ENCODE data around the gene IGF2BP2.

DNA sequence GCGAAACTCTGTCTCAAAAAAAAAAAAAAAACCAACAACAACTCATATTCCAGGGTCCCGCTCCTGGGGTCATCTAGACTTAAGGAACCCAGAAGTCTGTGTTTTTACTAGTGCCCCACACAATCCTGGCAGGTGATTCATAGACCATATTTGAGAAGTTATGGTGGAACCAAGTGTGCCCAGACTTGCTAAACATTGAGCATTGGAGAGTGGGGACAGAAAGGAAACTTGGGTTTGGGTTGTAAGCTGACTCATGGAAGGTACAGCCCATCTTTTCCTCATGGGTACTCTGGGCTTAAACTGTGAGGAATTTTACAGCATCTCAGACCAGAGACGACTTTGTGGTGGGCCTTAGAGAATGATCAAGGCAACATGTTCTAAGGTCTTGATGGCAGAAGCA is 18.3 kb upstream of the IGF2BP2 start:
- TF ChIP-seq, protein P1, sequence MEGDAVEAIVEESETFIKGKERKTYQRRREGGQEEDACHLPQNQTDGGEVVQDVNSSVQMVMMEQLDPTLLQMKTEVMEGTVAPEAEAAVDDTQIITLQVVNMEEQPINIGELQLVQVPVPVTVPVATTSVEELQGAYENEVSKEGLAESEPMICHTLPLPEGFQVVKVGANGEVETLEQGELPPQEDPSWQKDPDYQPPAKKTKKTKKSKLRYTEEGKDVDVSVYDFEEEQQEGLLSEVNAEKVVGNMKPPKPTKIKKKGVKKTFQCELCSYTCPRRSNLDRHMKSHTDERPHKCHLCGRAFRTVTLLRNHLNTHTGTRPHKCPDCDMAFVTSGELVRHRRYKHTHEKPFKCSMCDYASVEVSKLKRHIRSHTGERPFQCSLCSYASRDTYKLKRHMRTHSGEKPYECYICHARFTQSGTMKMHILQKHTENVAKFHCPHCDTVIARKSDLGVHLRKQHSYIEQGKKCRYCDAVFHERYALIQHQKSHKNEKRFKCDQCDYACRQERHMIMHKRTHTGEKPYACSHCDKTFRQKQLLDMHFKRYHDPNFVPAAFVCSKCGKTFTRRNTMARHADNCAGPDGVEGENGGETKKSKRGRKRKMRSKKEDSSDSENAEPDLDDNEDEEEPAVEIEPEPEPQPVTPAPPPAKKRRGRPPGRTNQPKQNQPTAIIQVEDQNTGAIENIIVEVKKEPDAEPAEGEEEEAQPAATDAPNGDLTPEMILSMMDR (IDR thresholded peaks at IDR 0.05): no peak
- TF ChIP-seq POLR2A (IDR thresholded peaks at IDR 0.05): no peak
- TF ChIP-seq EP300 (IDR thresholded peaks at IDR 0.05): no peak

All from upper lobe of left lung (tissue), 4 donors.